NCI-H2227 (cell line): ENCODE data around the gene CIB1.

Experiments used
- DNase-seq: peaks from one replicate; lab custom pipeline; 2025; ENCODE audit not compliant: unreplicated experiment; lab: John Stamatoyannopoulos, UW

Gene CIB1

GRCh38 chr15:90241343-90242192 is 7.8 kb upstream of the CIB1 start:
- no peak for DNase-seq

- no peak for DNase-seq
These were observed 7.1 kb upstream of the CIB1 start for GRCh38 chr15:90240856-90241255.

- no peak for DNase-seq
These were observed 5.6 kb upstream of the CIB1 start for GRCh38 chr15:90239371-90239770.

- DNase-seq, result peak; percentile 20
These were observed 601 bp upstream of the CIB1 start, which contains the start of gene GDPGP1 for GRCh38 chr15:90234096-90234988. TSS of gene GDPGP1 (plus strand) at chr15:90234209. CDS start at chr15:90240909, 6,700 bp downstream.

GRCh38 chr15:90232941-90233386 is 777 bp downstream of the CIB1 start:
- DNase-seq, result no peak

- DNase-seq, result no peak
These were observed 1.5 kb downstream of the CIB1 start for GRCh38 chr15:90232196-90232595.

- DNase-seq, result no peak
These were observed 2.4 kb downstream of the CIB1 start for GRCh38 chr15:90231028-90232017.

GRCh38 chr15:90230610-90231009 is 3.1 kb downstream of the CIB1 start:
- no peak for DNase-seq

- DNase-seq, result no peak
These were observed 3.7 kb downstream of the CIB1 start for GRCh38 chr15:90230071-90230494.

- no peak for DNase-seq
These were observed 4.8 kb downstream of the CIB1 start for GRCh38 chr15:90228960-90229359.

- no peak for DNase-seq
These were observed 5.6 kb downstream of the CIB1 start for GRCh38 chr15:90227816-90228772.

- no peak for DNase-seq
These were observed 6.4 kb downstream of the CIB1 start for GRCh38 chr15:90227336-90227735.

- no peak for DNase-seq
These were observed 8.1 kb downstream of the CIB1 start for GRCh38 chr15:90225504-90226234.

- no peak for DNase-seq
These were observed 8.7 kb downstream of the CIB1 start for GRCh38 chr15:90225047-90225446.

- no peak for DNase-seq
These were observed 10.1 kb downstream of the CIB1 start for GRCh38 chr15:90223441-90224165.

GRCh38 chr15:90222547-90222946 is 11.2 kb downstream of the CIB1 start:
- no peak for DNase-seq

- peak; percentile 35 for DNase-seq
These were observed 12.4 kb downstream of the CIB1 start for GRCh38 chr15:90221246-90221900.
